ENCODE data around the gene NTMT2. TPM values are rescaled to one million over a fixed set of nuclear protein-coding genes. Genes with fewer than 3 reads are reported as not detected.

NTMT2 gene
- total RNA-seq, 4 donors from 2014 or later, result not detected

DNA sequence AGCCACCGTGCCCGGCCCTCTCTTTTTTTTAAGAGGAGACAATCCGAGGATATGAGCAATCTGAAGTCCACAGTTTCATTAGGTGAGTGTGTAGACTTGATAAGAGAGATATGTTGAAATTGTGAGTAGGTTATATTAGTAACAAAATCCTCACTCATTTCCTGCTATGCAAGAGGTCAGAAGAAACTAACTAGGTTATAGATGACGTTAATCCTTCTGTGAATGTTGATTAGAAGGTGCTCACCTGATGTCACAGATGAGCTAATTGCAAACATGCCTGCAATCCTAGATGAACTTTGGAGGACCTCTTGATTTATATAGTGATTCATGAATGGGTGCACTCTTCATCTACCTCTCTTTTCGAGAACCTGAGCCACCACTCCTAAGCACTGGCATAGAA lies 29.3 kb downstream of the NTMT2 start:
- H3K4me3 ChIP-seq, result no peak overlapping the region
- no peak overlapping the region for H3K27ac ChIP-seq
- no peak for DNase-seq
- no peaks in the 10 kb centered on the region for H3K27me3 ChIP-seq
- H3K36me3 ChIP-seq, result no peaks in the 10 kb centered on the region
- in situ Hi-C loops (cut with MboI; ENCODE audit: low sequenced_read_pairs in 4 of 4) (no loop called here), intact Hi-C loops (cut with DNase I; ENCODE audit: low total_unique reads) (no loop called here)
- no peak for ATAC-seq
- no peaks in the 10 kb centered on the region for H3K4me1 ChIP-seq
- TF ChIP-seq POLR2A (IDR thresholded peaks at IDR 0.05), result no peak
- TF ChIP-seq, protein P1, sequence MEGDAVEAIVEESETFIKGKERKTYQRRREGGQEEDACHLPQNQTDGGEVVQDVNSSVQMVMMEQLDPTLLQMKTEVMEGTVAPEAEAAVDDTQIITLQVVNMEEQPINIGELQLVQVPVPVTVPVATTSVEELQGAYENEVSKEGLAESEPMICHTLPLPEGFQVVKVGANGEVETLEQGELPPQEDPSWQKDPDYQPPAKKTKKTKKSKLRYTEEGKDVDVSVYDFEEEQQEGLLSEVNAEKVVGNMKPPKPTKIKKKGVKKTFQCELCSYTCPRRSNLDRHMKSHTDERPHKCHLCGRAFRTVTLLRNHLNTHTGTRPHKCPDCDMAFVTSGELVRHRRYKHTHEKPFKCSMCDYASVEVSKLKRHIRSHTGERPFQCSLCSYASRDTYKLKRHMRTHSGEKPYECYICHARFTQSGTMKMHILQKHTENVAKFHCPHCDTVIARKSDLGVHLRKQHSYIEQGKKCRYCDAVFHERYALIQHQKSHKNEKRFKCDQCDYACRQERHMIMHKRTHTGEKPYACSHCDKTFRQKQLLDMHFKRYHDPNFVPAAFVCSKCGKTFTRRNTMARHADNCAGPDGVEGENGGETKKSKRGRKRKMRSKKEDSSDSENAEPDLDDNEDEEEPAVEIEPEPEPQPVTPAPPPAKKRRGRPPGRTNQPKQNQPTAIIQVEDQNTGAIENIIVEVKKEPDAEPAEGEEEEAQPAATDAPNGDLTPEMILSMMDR (IDR thresholded peaks at IDR 0.05 in 4 of 5, conservative IDR thresholded peaks at IDR 0.05 in 1 of 5), result no peak
- no peaks in the 10 kb centered on the region for H3K9me3 ChIP-seq

DNA sequence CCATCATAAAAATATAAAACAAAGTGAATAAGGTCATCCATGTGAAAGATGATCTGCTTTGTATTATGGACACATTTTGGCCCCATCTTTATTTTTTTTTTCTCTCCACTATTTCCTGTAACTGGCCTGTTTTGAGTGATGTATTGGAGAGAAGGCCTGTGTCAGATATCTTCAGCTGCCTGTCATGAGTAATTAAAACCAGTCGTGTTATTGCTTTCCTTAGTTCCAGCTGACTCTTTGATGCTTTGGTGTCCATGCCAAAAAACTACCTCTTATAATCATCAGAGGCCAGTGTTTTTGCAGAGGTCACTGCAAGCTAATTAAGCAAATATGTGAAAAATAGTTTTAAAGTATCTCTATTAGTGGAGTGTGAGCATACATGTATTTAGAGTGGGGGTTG lies 29.7 kb downstream of the NTMT2 start:
- H3K4me3 ChIP-seq, result no peak overlapping the region
- no peaks in the 10 kb centered on the region for H3K9me3 ChIP-seq
- DNase-seq (no peak), ATAC-seq (no peak)
- intact Hi-C loops (cut with DNase I; ENCODE audit: low total_unique reads), result no loop called here
- in situ Hi-C loops (cut with MboI; ENCODE audit: low sequenced_read_pairs in 4 of 4), result no loop called here
- H3K27ac ChIP-seq, result no peak overlapping the region
- TF ChIP-seq, protein P1 (IDR thresholded peaks at IDR 0.05 in 4 of 5, conservative IDR thresholded peaks at IDR 0.05 in 1 of 5), result no peak
- no peak for TF ChIP-seq POLR2A (IDR thresholded peaks at IDR 0.05)
- no peaks in the 10 kb centered on the region for H3K27me3 ChIP-seq
- H3K36me3 ChIP-seq, result no peaks in the 10 kb centered on the region
- H3K4me1 ChIP-seq, result no peaks in the 10 kb centered on the region

DNA sequence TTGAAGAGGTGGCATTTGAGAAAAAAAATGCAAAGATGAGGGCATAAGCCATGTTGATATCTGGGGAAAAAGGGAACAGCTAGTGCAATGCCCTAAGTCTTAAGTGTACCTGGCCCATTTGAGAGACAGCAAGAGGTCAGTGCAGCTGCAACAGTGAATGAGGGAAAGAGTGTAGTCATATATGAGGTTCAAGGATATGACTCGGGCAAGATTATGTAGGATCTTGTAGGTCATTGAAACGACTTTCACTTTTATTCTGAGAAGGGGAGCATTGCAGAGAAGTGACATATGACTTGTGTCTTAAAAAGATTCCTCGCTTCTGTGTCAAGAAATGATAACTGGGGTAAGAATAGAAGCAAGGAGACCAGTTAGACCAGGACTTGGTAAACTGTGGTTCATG lies 31.0 kb downstream of the NTMT2 start:
- DNase-seq (no peak), ATAC-seq (no peak)
- no peak overlapping the region for H3K4me3 ChIP-seq
- intact Hi-C loops (cut with DNase I; ENCODE audit: low total_unique reads) (no loop called here), in situ Hi-C loops (cut with MboI; ENCODE audit: low sequenced_read_pairs in 4 of 4) (no loop called here)
- no peak for TF ChIP-seq POLR2A (IDR thresholded peaks at IDR 0.05)
- TF ChIP-seq, protein P1 (IDR thresholded peaks at IDR 0.05 in 4 of 5, conservative IDR thresholded peaks at IDR 0.05 in 1 of 5), result no peak
- H3K36me3 ChIP-seq, result no peaks in the 10 kb centered on the region
- H3K27ac ChIP-seq, result no peak overlapping the region
- no peaks in the 10 kb centered on the region for H3K9me3 ChIP-seq
- H3K27me3 ChIP-seq, result no peaks in the 10 kb centered on the region
- no peaks in the 10 kb centered on the region for H3K4me1 ChIP-seq

DNA sequence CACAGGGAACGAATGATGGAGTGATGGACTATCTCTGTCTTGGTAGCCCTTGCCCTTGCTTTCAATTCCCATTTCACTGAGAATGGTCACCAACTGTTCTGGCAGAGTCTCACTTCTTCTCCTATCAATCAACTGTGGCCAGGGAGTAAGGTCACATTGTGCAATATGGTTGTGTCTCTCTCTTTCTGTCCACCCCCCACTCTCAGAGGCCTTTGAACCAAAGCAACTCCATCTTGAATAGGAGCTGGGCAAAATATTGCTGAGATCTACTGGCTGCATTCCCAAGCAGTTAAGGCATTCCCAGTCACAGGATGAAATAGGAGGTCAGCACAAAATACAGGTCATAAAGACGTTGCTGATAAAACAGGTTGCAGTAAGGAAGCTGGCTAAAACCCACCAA lies 36.7 kb downstream of the NTMT2 start:
- ATAC-seq, result no peak
- in situ Hi-C loops (cut with MboI; ENCODE audit: low sequenced_read_pairs in 4 of 4) (no loop called here), intact Hi-C loops (cut with DNase I; ENCODE audit: low total_unique reads) (no loop called here)
- Histone ChIP-seq H3K4me3 (no peak overlapping the region), H3K27ac (no peak overlapping the region), H3K9me3 (no peaks in the 10 kb centered on the region), H3K36me3 (no peaks in the 10 kb centered on the region), H3K27me3 (no peaks in the 10 kb centered on the region), H3K4me1 (no peaks in the 10 kb centered on the region)
- no peak for DNase-seq
- TF ChIP-seq, protein P1 (IDR thresholded peaks at IDR 0.05 in 4 of 5, conservative IDR thresholded peaks at IDR 0.05 in 1 of 5), result no peak
- TF ChIP-seq POLR2A (IDR thresholded peaks at IDR 0.05), result no peak

DNA sequence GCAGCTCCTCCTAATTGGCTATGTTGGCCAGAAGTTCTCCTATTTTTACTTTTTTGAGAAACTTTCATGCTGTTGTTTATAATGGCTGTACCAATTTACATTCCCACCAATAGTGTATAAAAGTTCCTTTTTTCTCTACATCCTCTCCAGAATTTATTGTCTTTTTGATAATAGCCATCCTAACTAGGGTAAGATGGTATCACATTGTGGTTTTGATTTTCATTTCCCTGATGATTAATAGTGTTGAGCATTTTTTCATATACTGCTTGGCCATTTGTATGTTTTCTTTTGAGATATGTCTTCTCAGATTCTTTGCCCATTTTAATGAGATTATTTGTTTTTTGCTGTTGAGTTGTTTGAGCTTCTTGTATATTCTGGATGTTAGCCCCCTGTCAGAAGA lies 46.8 kb downstream of the NTMT2 start:
- Histone ChIP-seq H3K4me1 (no peaks in the 10 kb centered on the region), H3K9me3 (no peaks in the 10 kb centered on the region), H3K27ac (no peak overlapping the region), H3K4me3 (no peak overlapping the region), H3K27me3 (no peaks in the 10 kb centered on the region), H3K36me3 (no peaks in the 10 kb centered on the region)
- DNase-seq (no peak), ATAC-seq (no peak)
- in situ Hi-C loops (cut with MboI; ENCODE audit: low sequenced_read_pairs in 4 of 4), result no loop called here
- no peak for TF ChIP-seq POLR2A (IDR thresholded peaks at IDR 0.05)
- TF ChIP-seq, protein P1 (IDR thresholded peaks at IDR 0.05 in 4 of 5, conservative IDR thresholded peaks at IDR 0.05 in 1 of 5), result no peak
- intact Hi-C loops (cut with DNase I; ENCODE audit: low total_unique reads), result no loop called here
